Posterior vena cava (tissue), 2 donors: ENCODE data around the gene CERS5. TPM values are rescaled to one million over a fixed set of nuclear protein-coding genes. Genes with fewer than 3 reads are reported as not detected.
"Not testable (repeated sequence)": the region's sequence is repeated elsewhere in the genome, so short reads cannot be mapped to it uniquely, and the experiment has no call there.

Experiments used
- DNase-seq: peaks from one replicate; pipeline ENCODE4 v3.0.0-alpha.2; 2020; ENCODE audit warnings: low spot score
- intact Hi-C, 2 donors: fragments of 100-400 bp; cut with DNase I; formaldehyde crosslinking; loops; one replicate each; pipeline versions ENCODE4 v1.14.1 to v1.14.2; 2022 to 2023
- total RNA-seq, 2 donors: library from RNA; stranded (reverse); fragmentation: NEBNext Ultra II Directional; extraction: Animal tissue kit (Norgen Biotek cat#: 25700); gene quantifications; one replicate each; pipeline ENCODE4 v1.2.1, GENCODE V29; 2021
- donor health status: DM: yes; HTN: yes; CAD: no.
- donor health status: DM: yes; HTN: yes; CAD: no.

Gene CERS5
- total RNA-seq, 2 donors from 2014 or later = 43.3 to 44.0 TPM

DNA sequence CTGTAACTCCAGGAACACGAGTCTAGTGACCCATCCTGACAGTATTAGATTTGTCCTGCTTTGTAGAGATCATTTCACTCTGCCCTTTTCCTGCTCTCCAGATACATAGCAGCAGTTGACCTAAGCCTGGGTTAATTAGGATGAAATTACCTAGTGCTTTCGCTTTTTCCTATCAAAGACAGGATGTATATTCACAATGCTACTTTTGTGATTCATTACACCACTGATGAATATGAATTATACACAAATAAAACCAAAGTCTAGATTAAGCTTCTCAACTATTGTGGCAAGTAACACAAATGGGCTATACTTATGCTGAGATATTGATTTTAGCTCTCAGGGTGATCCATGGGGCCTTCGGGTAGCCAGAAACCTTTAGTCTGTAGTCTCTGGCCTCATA, 17.9 kb downstream of the CERS5 start:
- intact Hi-C loops = no loop called here
- no peak for DNase-seq

DNA sequence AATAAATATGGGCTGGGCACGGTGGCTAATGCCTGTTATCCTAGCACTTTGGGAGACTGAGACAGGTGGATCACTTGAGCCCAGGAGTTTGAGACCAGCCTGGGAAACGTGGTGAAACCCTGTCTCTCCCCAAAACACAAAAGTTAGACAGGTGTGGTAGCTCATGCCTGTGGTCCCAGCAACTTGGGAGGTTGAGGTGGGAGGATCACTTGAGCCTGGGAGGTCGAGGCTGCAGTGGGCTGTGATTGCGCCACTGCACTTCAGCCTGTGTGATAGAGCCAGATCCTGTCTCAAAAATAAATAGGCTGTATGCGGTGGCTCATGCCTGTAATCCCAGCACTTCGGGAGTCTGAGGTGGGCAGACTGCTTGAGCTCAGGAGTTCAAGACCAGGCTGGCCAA, 19.2 kb downstream of the CERS5 start:
- DNase-seq, intact Hi-C loops: not testable (repeated sequence)

DNA sequence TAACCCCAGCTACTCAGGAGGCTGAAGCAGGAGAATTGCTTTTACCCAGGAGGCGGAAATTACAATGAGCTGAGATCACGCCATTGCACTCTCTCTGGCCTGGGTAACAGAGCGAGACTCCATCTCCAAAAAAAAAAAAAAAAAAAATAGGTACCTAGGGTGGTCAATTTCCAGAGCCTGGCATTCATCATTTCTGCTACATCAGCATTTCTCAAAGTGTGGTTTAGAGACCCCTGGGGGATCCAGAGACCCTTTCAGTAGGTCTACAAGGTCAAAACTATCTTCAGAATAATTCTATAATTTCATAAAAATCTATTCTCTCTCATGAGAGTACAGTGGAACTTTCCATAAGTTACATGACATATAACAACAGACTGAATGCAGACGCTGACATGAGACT, 19.9 kb downstream of the CERS5 start:
- no peak for DNase-seq
- intact Hi-C loops = no loop called here

DNA sequence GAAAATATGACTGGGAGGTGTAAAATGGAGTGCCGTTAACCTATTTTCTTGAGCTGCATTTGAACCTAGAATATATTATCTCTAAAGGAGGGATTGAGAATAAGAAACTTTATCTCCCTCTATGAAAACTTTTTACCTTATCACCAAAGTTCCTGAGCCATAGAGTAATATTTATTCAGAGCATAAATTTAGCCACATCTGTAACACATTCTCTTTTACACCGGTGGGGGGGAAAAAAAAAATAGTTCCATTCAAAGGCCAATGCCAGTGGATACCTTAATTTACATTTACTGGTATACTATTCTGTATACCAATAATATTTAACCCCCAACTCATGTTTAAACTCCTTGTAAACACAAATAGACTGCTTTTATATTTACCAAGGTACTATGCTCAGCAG, 21.7 kb downstream of the CERS5 start:
- intact Hi-C loops = no loop called here

DNA sequence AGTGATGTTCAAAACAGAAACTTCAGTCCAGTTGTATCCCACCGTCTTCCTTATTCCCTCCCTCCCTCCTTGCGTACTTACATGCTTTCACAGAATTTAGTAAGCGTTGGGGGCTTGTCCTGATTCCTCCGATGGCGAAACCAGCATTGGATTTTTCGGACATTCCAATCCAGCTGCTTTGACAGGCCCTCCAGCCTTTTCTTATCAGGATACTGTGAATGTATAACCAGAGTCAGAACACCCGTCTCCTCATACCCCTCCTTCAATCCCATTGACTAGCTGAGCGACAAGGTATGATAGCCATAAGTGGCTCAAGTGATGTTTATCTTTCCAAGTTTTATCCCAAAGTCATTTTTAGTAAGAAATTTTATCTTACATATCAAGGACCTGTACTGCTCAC, 24.2 kb downstream of the CERS5 start:
- no peak for DNase-seq
- intact Hi-C loops = no loop called here

More for the DNA sequence above, 21.7 kb downstream of the CERS5 start:
- no peak for DNase-seq

DNA sequence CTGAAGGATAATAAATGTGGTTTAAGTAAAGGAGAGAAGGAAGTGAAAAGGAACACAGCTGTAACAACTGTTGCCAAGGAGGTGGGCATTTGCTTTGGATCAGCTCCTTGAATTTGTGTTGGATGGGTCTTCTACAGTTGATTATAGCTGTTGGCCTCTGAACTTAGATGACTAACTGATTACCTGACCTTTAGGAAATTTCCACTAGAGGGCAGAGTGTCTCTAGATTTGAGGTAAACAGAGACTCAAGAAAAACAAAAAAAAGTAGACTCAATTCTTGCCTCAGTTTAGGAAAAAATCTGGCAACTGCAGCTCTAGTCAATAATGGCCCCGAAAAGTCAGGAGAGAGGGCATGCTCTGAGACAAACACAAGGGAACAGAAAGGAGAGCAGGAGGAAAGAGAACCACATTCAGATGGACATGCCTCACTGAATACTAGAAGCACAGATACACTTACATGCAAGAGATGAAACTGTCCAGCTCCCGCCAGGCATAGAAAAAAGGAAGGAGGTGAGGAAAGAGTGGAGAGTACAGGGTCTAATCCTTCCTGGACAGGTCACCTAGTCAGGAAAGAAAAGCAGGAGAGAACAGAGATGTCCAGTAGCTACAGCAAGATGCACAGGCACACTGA, 34.5 kb downstream of the CERS5 start:
- no peak for DNase-seq
- intact Hi-C loops = no loop called here

DNA sequence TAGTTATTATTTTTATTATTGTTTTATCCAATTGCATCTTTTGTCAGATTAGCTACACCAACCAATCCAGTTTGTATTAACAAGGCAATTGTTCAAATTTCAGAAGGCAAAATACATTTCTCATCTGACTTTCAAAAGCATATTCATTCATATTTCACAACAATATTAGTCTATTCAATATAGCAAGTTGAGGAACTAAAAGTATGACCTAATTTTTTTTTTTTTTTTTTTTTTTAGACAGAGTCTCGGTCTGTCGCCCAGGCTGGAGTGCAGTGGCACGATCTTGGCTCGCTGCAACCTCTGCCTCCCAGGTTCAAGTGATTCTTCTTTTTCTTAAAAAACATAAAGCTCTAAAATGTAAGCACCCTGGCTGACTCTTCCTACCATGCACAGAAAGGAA, 37.9 kb downstream of the CERS5 start:
- no peak for DNase-seq
- intact Hi-C loops = no loop called here

DNA sequence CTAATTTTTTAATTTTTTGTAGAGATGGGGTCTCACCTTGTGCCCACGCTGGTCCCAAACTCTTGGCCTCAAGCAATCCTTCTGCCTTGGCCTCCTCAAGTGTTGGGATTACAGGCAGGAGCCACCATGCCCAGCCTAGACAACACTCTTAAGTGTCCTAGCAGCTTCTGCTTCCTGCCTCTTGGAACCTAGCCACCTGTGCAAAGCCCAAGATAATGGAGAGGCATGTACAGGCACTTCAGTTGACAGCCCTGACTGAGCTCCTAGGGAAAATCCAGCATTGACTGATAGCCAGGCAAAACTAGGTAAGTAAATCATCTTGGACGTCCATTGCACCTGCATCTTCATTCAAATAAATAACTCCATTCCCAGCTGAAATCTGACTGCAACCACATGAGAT, 39.6 kb downstream of the CERS5 start:
- no peak for DNase-seq
- intact Hi-C loops = no loop called here

DNA sequence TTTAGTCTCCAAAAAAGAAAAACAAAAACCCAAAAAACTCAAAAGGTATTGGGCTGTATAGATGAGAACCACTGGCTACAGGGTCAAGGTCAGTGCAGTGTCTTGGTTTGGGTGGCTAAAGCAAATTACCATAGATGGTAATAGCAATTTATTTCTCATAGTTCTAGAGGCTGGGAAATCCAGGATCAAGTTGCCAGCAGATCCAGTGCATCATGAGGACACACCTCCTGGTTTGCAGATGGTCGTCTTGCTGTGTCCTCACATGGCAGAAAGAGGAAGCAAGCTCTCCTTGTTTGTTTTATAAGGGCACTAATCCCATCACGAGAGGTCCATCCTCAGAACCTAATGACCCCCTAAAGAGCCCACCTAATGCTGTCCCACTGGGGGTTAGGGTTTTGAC, 44.0 kb downstream of the CERS5 start:
- intact Hi-C loops = no loop called here
- no peak for DNase-seq

DNA sequence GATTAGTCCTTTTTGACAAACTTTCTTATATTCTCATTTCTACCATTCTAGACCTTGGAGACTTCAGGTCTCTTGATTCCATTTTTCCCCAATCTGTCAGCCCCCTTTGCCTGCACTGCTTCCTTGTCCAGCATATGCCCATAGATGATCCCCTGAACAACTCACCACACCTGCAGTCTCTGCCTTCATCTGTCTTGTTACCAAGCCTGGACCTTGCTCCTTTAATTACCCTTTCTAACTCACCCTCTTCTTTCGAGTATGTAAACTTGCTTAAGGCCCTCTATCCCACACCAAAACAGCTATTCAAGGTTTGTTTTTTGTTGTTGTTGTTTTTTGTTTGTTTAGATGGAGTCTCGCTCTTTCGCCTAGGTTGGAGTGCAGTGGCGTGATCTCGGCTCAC, 45.5 kb downstream of the CERS5 start:
- DNase-seq = no peak
- intact Hi-C loops = no loop called here

DNA sequence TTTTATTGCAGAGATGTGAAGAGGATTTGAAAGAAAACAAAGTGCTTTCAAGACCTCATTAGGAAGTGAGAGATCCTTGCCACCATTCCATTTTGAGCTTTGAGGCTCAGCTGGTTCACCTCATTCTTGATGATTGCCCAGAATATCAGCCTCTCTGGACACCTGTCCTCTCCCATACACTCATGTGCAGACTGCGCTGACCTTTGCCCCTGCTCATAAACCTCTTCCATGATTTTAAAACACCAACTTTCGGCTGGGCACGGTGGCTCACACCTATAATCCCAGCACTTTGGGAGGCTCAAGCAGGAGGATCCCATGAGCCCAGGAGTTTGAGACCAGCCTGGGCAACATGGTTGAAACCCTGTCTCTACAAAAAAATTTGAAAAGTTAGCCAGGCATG, 46.2 kb downstream of the CERS5 start:
- intact Hi-C loops = no loop called here

DNA sequence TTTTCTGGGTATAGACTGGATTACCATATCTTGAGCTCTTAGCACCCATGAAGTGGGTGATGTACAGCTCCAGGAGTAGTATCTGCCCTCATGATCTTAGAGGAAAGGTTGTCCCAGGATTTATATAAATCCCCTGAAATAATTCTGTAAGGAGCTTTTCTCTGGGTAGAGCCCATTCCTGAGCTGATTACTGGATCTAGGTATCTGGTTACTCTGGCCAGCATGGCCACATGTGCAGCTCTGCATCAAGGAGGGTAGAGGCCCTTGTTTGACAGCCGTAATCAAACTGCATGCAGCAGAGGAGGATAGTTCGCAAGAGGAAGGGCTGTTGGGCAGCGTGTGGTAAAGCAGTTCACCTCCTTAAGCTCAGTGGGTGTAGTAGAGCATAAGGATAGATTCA, 46.6 kb downstream of the CERS5 start:
- intact Hi-C loops = no loop called here
- DNase-seq = no peak

More for the DNA sequence above, 46.2 kb downstream of the CERS5 start:
- DNase-seq = no peak

DNA sequence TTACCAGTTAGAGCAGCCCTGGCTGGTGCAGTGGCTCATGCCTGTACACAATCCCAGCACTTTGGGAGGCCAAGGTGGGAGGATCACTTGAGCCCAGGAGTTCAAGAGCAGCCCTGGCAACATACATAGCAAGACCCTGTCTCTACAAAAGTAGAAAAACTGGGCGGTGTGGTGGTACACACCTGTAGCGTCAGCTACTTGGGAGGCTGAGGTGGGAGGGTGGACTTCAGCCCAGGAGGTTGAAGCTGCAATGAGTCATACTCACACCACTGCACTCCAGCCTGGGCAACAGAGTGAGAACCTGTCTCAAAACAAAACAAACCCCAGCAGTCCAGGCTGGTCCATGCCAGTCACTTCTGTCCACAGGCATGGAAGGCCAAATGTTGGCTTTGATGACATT, 47.8 kb downstream of the CERS5 start:
- intact Hi-C loops = no loop called here
- no peak for DNase-seq

DNA sequence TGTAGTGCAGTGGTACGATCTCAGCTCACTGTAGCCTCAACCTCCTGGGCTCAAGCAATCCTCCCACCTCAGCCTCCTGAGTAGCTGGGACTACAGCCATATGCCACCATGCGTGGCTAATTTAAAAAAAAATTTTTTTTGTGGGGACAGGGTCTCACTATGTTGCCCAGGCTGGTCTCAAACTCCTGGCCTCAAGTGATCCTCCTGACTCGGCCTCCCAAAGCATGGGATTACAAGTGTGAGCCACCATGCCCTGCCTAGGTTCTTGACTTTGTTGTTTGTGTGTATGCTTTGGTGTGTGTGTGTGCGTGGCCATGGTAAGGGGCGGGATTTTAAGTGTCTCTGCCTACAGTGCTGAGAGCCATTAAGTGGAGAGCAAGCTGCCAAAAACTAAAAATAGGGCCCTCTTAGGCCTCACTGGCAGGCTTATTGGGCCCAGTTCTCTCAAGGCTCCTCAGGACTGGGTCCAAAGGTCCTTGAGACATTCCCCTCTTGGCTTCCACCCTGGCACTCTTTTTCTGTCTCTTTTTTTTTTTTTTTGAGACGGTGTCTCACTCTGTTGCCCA, 50.0 kb downstream of the CERS5 start:
- intact Hi-C loops = no loop called here
- DNase-seq = peak; percentile 49

DNA sequence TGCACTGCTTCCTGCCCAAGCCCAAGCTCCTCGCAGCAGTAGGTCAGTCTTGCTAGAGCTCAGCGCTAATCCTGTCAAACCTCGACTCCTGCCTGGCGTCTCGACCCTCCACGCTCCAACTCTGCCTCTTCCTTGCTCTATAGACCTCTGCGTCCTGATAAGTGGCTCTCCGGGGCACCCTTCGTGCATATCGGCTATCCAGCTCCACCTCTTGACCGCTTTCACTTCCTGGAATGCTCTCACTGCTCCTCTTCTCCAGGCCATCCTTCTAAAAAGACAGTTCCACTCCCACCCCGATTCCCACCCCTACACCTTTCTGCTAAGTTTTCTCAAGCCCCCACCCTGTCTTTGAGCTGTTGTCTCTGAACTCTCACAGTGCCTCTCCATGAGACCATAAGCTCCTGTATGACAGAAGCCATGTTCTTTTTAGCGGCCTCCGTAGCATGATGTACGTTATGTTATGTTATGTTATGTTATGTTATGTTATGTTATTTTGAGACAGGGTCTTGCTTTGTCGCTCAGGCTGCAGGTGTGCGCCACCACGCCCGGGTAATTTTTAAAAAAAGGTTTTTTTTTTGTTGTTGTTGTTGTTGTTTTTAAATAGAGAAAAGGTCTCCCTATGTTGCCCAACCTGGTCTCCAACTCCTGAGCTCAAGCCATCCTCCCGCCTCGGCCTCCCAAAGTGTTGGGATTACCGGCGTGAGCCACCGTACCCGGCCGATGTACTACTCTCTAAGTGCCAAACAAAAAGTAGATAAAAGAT, 54.5 kb downstream of the CERS5 start:
- intact Hi-C loops = no loop called here
- DNase-seq = peak; percentile 66

DNA sequence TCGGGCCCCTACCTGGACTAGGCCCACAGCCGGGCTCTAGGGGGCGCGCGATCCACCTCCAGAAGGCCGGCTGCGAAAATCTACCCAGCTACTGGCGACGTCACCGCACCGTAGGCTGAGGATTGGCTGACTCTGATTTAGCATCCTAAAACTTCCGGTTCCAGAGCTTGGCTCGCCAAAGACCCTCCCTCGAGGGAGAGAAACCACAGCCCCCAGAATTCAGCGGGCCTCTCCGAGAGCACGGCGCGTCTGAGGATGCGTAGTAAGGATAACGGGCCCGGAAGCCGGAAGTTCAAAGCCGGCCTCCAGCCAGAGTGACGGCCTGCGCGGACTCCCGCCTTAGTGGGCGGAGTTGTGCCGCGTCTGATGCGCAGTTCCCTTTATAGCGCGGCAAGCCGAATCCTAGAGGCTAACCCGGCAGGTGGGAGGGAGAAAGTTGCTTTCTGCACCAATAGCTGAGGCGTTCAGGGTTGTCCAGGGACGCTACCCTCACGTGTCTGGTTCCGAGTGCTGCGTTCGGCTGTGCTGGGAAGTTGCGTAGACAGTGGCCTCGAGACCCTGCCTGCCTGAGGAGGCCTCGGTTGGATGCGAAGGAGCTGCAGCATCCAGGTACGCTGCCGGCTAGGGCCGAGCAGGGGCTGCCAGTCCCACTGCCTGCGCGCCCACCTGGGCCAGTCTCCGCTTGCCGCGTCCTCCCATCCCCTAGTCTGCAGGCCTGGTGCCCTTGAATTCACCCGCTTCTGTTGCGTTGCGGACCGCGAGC, 55.3 kb downstream of the CERS5 start, which contains the start of gene COX14:
COX14 (plus strand) TSS at position 544 of the 763 bp plus-strand sequence. CDS start 7,808 bp downstream, outside the sequence.
- peak; percentile 100 for DNase-seq
- intact Hi-C loops = no loop called here

DNA sequence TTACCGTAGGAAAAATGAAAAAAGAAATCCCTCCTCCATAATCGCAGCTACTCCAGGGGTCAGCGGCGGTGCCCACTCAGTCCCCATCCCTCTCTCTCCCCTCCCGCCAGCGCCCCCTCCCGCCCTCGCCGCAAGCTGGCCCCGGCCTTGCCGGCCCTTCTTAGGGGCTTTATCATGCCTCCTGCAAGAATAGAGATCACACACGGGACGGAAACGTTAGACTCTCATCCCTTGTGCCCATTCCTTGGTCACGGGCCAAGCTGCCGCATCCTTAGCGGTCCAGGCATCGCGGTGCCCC, 55.8 kb downstream of the CERS5 start:
- DNase-seq = no peak
- intact Hi-C loops = no loop called here

DNA sequence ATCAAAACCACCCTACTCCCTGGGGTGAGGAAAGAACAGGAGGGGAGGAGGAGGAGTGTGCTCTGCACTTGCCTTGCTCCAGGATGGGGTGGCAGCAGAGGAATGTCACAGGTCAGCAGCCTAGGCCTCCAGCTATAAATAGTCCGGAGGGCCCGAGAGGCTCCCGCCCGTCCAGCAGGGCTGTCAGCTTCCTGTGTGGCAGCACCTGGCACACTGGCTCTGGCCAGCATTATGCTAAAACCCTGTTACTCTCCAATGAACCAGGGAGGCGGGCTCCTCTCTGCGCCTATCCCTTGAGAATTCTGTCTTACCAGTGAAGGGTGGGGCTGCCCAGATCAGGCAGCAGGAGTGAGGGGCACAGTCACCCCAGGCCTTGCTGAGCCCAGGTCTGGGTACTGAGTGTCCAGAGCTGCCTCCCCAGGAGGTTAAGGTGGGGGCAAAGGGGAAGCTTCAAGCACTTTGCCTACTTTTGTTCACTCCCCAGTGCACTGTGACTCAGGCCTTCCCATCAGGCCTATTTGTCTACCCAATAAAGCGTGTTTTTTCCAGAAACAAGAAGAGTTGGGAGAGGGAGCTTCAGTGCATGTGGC, 56.3 kb downstream of the CERS5 start:
- intact Hi-C loops = no loop called here
- DNase-seq = peak; percentile 82

DNA sequence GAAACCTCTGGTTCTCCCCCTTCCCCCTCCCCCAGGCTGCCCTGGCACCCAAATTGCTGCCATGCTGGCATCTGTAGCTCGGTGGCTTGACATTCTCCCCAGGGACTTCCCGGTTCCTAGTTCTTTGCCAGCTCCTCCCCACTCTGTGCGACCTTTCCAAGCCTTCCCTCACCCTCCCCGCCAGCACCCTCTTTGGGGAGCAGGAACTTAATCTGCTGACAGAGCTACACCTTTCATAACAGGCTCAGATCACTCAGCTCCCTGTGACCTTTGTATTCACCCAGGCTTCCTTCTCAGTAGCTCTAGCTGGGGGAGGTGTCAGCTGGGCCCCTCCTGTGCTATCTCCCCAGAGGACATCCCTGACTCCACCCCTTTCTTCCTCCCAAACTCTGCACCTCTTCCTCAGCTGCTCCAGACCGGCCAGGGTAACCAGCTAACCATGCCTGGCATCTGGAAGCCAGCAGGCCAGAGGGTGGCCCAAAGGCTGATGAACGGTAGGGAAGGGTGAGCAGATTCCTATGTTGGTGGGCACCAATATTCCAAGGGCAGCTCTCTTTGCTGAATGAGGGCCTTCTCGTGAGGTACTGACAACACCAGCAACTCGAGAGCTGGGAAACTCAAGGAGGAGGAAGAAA, 56.9 kb downstream of the CERS5 start:
- intact Hi-C loops = no loop called here
- DNase-seq = peak; percentile 78
